CD4-positive, alpha-beta T cell treated with Interleukin-21 for 1 hour (primary cell): ENCODE data around the gene ABHD18.
"Not testable (repeated sequence)": the region's sequence is repeated elsewhere in the genome, so short reads cannot be mapped to it uniquely, and the experiment has no call there.

Experiments
- DNase-seq: peaks from one replicate; pipeline ENCODE4 v3.0.0-alpha.2; 2020

The ABHD18 gene

GRCh38 chr4:127965062-127965802, at the start of gene ABHD18, which contains the start of gene MFSD8:
ABHD18 (plus strand) TSS chr4:127965406; CDS start chr4:127982956, 17,550 bp downstream.
MFSD8 (minus strand) TSS chr4:127965173; CDS start chr4:127965133, 40 bp downstream.
- DNase-seq: peak; percentile 99

DNA sequence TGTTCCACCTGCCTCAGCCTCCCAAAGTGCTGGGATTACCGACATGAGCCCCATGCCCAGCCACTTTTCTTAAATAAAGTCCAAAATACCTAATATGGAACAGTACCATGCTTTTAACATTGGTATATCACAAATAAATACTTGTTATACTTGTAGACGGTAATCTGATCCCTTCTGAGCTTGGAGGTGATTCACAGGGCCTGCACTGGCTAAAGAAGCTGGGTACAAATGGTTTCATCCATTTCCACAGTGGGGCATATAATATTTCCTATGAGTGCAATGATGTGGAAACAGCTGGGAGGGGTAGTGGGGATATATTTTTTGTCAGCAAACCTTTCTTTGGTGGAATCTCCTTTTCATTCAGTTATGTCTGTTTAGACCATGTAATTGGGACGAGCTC, 48.7 kb upstream of the ABHD18 start:
- DNase-seq: no peak

DNA sequence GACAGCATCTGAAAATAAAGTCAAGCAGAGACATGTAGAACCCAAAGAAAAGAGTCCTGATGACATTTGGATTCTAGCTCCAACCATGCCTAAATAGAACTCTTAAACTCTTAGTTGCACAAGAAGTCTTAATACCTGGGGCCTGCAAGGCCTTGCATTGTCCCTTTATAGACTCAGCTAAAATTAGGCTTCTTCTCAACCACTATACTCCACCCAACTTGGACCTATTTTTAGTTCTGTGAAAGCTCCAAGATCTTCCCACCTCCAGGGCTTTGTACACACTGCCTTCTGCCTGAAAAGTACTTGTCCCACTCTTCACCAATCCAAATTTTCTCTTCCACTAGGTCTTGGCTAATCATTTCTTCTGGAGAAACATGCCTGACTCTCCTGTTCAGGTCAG, 48.1 kb upstream of the ABHD18 start:
- DNase-seq: no peak

DNA sequence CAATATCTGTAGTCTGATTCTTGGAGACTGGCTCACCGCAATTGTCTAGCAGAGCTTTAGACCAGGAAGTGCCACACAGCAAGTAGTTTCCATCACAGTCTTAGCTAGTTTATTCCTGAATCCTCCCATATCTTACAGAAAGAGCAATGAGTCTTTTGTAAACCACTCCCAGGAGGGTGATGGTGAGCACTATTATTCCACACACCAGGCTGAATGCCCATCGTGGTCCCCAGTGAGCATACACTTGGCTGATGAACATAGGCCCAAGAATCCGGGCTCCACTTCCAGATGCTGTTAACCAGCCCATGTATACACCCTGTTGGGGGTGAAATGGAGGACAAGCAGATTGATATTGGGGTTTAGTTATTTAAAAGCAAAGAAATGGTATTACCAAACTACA, 44.7 kb upstream of the ABHD18 start:
- no peak for DNase-seq

DNA sequence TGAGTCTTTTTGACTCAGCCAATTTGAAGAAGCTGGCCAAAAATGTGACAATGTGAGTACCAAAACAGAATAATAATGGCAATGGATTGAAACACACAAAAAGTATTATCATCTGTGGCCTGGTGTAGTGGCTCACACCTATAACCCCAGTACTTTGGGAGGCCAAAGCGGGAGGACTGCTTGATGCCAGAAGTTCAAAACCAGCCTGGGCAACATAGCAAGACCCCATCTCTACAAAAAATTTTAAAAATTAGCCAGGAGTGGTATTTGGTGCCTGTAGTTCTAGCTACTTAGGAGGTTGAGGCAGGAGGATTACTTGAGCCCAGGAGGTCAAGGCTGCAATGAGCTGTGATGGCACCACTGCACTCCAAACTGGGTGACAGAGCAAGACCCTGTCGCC, 43.0 kb upstream of the ABHD18 start:
- no peak for DNase-seq

GRCh38 chr4:127925720-127926119, 39.5 kb upstream of the ABHD18 start:
- DNase-seq: not testable (repeated sequence)

DNA sequence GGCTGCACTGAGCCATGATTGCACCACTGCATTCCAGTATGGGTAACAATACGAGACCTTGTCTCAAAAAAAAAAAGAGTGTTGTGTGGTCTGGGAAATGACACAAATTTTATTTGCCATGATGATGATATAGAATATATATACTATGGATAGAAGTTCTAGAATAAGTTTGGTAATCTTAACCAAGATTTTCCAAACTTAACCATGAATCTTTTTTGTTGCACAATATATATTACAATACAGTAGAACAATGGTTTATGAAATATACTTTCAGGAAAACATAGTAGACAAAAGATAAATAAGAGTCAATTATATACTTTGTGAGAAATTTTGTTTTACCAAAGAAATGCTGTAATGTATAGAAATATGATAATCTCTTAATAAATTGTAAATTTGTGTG, 35.0 kb upstream of the ABHD18 start:
- DNase-seq: no peak

- DNase-seq: not testable (repeated sequence)
Measured at GRCh38 chr4:127931836-127932235, 33.4 kb upstream of the ABHD18 start.

- DNase-seq: no peak
Measured at GRCh38 chr4:127936974-127937373, 28.2 kb upstream of the ABHD18 start.

DNA sequence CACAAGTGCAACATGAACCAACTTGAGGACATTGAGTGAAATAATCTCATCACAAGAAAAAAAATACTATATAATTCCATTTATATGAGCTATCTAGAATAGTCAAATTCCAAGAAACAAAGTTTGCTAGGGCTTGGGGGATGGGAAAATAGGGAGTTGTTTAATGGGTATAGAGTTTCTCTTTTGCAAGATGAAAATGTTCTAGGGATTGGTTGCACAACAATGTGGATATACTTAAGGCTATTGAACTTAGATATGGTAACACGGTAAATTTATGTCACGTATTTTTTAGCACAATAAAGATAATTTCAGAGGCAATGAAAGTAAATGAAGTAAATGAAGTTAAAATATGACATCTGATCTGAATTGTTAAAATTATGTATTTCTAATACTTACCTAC, 8.1 kb upstream of the ABHD18 start:
- no peak for DNase-seq

DNA sequence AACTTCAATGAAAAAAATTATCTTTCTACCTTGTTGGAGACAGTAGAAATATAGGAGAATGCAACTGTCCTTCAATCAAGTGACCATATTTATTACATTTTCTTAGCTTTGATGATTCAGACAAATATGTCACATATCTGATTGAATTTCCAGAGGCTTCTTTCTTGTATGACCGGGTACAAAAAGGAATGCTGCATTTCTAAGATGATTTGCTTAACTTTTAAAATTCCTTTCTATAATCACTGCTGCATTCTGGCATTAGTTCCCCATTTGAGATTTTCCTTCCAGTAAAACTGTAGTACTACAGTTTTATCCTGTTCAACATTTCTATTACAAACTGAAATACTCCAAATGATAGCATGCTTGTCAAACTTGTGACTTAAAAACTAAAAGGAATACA, 5.4 kb upstream of the ABHD18 start:
- no peak for DNase-seq

- DNase-seq: peak; percentile 61
Measured at GRCh38 chr4:127963633-127964398, 1.4 kb upstream of the ABHD18 start.

- not testable (repeated sequence) for DNase-seq
Measured at GRCh38 chr4:127964426-127965061, 662 bp upstream of the ABHD18 start.

- peak; percentile 76 for DNase-seq
Measured at GRCh38 chr4:127965803-127966175, 583 bp downstream of the ABHD18 start.

GRCh38 chr4:127967141-127967775, 2.1 kb downstream of the ABHD18 start:
- DNase-seq: no peak

DNA sequence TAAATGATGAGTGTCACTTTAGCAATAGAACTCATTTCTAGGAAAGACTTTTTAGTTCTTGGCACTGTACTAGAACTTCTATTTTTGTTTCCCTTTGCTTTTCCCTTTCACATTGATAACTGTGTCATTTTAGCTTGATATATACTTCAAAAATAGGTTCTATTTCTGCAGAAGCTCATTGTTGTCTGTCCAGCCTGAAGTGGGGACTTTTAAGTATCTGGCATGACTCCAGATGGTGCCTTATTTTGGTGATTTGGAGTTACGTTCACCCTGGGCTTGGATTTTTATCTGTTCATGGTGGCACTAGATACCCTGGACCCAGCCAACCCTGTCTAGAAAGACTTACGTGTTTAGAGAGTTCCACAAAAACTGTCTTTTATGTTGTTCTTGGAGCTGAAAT, 3.4 kb downstream of the ABHD18 start:
- DNase-seq: no peak

GRCh38 chr4:127970925-127971324, 5.7 kb downstream of the ABHD18 start:
- not testable (repeated sequence) for DNase-seq

DNA sequence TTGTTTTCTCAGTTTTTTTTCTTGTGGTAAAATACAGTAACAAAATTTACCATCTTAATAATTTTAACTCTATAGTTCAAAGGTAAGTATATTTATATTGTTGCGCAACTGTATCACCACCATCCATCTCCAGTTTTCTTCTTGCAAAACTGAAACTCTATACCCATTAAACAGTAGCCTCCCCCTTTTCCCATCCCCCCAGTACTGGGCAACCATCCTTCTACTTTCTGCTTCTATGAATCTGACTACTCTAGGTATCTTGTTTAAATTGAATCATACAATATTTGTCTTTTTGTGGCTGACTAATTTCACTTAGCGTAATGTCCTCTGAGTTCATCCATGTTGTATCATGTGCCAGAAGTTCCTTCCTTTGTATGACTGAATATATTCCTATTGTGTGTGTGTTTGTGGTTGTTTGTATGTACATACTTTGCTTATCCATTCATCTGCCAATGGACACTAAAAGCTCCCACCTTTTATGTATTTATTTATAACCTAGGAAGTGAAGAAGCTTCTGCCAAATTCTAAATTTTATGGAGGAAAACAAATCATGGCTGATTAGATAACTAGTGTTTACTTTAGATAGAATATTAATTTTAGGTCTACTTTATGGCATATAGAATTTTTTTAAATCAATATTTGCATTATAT, 10.0 kb downstream of the ABHD18 start:
- DNase-seq: no peak

DNA sequence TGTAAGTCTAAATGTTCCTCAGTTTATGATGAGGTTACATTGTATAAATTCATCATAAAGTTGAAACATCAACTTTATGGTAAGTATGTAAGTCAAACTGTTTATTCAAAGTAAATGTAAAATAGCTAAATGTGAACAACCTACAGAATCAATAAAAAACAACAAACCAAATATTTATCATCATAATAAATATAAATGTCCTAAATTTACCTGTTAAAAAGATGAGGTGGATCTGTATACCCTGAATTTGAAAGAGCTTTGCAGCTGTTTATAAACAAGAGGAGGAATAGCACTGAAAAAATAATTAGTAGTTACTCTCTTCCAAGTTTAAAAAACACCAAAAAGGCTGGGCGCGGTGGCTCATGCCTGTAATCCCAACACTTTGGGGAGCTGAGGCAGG, 13.7 kb downstream of the ABHD18 start:
- DNase-seq: no peak

DNA sequence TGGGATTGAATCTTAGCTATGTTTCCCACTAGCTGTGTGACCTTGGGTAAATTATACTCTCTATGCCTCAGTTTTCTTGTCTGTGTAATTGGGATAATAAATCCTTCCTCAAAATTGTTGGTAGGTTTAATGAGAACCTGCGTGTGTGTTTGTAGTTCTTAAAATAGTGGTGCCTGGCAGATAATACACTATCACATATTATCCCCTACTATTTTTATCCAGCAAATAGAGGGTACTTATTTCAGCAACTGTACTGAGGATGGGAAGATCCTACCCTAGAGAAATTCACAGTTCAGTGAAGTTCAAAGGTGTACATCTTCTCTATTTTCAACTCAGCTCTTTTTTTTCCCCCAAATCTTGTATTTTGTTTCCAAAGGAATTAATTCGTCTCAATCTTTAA, 17.2 kb downstream of the ABHD18 start:
- DNase-seq: no peak

GRCh38 chr4:127985989-127986388, 20.8 kb downstream of the ABHD18 start:
- DNase-seq: no peak

GRCh38 chr4:127988638-127989037, 23.4 kb downstream of the ABHD18 start:
- DNase-seq: no peak

DNA sequence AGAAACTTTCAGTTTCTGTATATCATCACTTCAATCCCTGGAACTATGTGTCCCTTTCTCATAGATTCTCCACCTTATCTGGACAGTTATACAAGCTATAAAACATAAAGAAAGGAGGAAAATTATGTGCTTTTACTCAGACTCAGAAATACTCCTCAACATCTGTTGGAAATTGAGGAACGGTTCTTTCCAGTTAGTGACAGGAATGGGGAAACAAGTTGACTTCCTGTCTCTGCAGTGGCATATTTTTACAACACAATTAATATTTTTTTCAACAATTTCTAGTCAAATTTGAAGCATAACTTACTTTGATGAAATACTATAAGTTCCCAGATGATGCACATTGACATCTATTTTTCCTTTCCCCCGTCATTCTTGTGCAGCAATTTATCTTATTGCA, 27.9 kb downstream of the ABHD18 start:
- DNase-seq: no peak
